Coronary artery (tissue), 2 donors: ENCODE data around the gene SV2A.
"Not testable (repeated sequence)": the region's sequence is repeated elsewhere in the genome, so short reads cannot be mapped to it uniquely, and the experiment has no call there.

Source experiments
- DNase-seq: peaks from one replicate; pipeline ENCODE4 v3.0.0-alpha.2; 2017; ENCODE audit warnings: low spot score
- H3K27ac ChIP-seq, 2 donors: fragments of 200-600 bp; sonication (generic); one replicate each; pipeline ENCODE4 v1.5.1; 2016 to 2019
- H3K4me3 ChIP-seq: fragments of 200-600 bp; sonication (generic); 2 replicates; pipeline ENCODE4 v1.5.1; 2016; ENCODE audit warnings: mild to moderate bottlenecking, moderate library complexity
- CTCF ChIP-seq: fragments of 200-600 bp; sonication (generic); IDR thresholded peaks from one replicate; pipeline ENCODE4 v1.5.1; 2019; ENCODE audit warnings: antibody characterized with exemption

The SV2A gene

GRCh38 chr1:149881876-149882275 is 35.8 kb downstream of the SV2A start:
- H3K27ac ChIP-seq = no peak overlapping the region
- H3K4me3 ChIP-seq = no peak overlapping the region
- no peak for DNase-seq
- no peak for TF ChIP-seq CTCF

GRCh38 chr1:149879556-149879955 is 38.1 kb downstream of the SV2A start:
- H3K27ac ChIP-seq = no peak overlapping the region
- DNase-seq = no peak
- no peak for TF ChIP-seq CTCF
- H3K4me3 ChIP-seq = no peak overlapping the region

- no peak for TF ChIP-seq CTCF
- H3K27ac ChIP-seq = no peak overlapping the region
- DNase-seq = no peak
- H3K4me3 ChIP-seq = no peak overlapping the region
Measured at GRCh38 chr1:149877211-149877946, 40.3 kb downstream of the SV2A start.

- H3K27ac ChIP-seq, DNase-seq, H3K4me3 ChIP-seq: not testable (repeated sequence)
Measured at GRCh38 chr1:149873060-149873459, 44.6 kb downstream of the SV2A start.

GRCh38 chr1:149866887-149867286 is 50.8 kb downstream of the SV2A start:
- not testable (repeated sequence) for DNase-seq, H3K27ac ChIP-seq, H3K4me3 ChIP-seq

GRCh38 chr1:149861497-149862054 is 56.1 kb downstream of the SV2A start:
- not testable (repeated sequence) for DNase-seq, H3K27ac ChIP-seq, H3K4me3 ChIP-seq

GRCh38 chr1:149860684-149861496 is 56.8 kb downstream of the SV2A start:
- H3K4me3 ChIP-seq, H3K27ac ChIP-seq, DNase-seq: not testable (repeated sequence)

- not testable (repeated sequence) for DNase-seq, H3K4me3 ChIP-seq, H3K27ac ChIP-seq
Measured at GRCh38 chr1:149860271-149860670, 57.4 kb downstream of the SV2A start.
